MG63 (cell line): Measurements from ENCODE around the gene IFNL2. TPM values are rescaled to one million over a fixed set of nuclear protein-coding genes. Genes with fewer than 3 reads are reported as not detected.
"Not testable (repeated sequence)": the region's sequence is repeated elsewhere in the genome, so short reads cannot be mapped to it uniquely, and the experiment has no call there.

Experiments
- DNase-seq: peaks from one replicate; pipeline ENCODE4 v3.0.0-alpha.2; 2020
- H3K27me3 ChIP-seq: fragments of 250-450 bp; sonication (Bioruptor Pico); 2 replicates; pipeline ENCODE4 v1.5.1; 2020; ENCODE audit warnings: mild to moderate bottlenecking, moderate library complexity
- H3K36me3 ChIP-seq: fragments of 250-450 bp; sonication (Bioruptor Pico); 2 replicates; pipeline ENCODE4 v1.5.1; 2020; ENCODE audit warnings: mild to moderate bottlenecking, moderate library complexity
- H3K4me3 ChIP-seq: fragments of 250-450 bp; sonication (Bioruptor Pico); 2 replicates; pipeline ENCODE4 v1.5.1; 2020; ENCODE audit warnings: mild to moderate bottlenecking, moderate library complexity
- H3K9me3 ChIP-seq: fragments of 250-450 bp; sonication (Bioruptor Pico); 2 replicates; pipeline ENCODE4 v1.5.1; 2020; ENCODE audit warnings: mild to moderate bottlenecking, moderate library complexity
- total RNA-seq: library from RNA; depleted of rRNA; stranded (reverse); fragments of >200 nt; shearing (Covaris generic); gene quantifications from 2 replicates; pipeline ENCODE4 v1.2.3, GENCODE V29; 2014; ENCODE audit warnings: low replicate concordance

IFNL2 gene
- total RNA-seq, 1 experiment from 2014 or later = not detected

DNA sequence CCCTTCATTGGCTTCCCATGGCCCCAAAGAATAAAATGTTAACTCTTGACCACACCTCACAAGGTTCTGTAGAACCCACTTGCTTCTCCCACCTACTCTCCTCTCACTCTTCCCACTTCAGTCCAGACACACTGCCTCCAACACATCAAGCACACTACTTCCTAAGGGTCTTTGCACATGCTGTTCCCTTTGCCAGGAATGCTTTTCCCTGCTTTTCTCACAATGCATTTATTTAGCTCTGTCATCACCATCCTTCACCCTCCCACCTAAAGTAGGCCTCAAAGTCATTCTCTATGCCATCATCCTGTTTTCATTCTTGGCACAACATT lies 36.0 kb downstream of the IFNL2 start:
- no peak for DNase-seq
- H3K27me3 ChIP-seq = peaks cover 7% of the 10 kb centered on the region

DNA sequence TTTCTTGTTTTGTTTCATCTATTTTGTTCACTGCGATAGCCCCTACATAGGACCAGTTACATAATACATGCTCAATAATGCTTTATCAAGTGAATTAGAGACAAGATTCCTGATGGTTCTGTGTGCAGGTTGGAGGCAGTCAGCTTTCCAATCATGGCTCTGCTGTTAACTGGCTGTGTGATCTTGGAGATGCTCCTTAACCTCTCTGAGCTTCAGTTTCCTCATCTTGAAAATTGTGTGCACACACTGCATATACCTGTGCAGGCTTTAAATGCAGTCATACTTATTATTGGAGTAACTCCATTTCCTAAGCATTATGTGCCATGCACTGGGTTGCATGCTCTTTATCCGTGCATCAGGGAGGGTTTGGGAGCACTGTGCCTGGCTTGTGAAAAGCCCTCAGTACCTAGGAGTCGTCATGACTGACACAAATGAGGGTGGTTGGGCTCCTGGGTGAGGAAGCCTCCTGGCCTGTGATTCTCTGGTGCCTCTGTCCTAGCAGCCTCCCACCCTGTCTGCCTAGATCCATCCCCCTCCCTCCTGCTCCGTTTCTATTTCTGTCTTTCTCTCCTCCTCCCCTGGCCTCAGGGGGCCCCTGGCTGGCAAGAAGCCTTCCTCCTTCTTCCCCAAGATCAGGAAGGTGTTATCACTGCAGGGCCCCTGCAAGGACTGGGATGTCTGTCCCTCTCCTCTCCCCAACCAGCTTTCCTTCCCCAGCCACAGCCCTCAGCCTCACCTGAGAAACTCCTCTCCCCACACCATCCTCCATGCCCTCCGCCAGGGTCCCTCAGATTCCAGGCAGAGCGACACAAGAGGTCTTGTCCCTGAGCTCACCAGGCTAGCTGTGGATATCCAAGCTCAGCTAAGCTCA lies 36.7 kb downstream of the IFNL2 start:
- Histone ChIP-seq H3K4me3 (no peak overlapping the region), H3K9me3 (no peaks in the 10 kb centered on the region), H3K27me3 (peaks cover 7% of the 10 kb centered on the region), H3K36me3 (no peaks in the 10 kb centered on the region)
- DNase-seq = no peak

More for the DNA sequence above, 36.0 kb downstream of the IFNL2 start:
- Histone ChIP-seq H3K9me3 (no peaks in the 10 kb centered on the region), H3K36me3 (no peaks in the 10 kb centered on the region), H3K4me3 (no peak overlapping the region)

- peaks cover 7% of the 10 kb centered on the region for H3K27me3 ChIP-seq
- H3K4me3 ChIP-seq = no peak overlapping the region
- DNase-seq = no peak
Observed at GRCh38 chr19:39306075-39306474, 37.9 kb downstream of the IFNL2 start.

DNA sequence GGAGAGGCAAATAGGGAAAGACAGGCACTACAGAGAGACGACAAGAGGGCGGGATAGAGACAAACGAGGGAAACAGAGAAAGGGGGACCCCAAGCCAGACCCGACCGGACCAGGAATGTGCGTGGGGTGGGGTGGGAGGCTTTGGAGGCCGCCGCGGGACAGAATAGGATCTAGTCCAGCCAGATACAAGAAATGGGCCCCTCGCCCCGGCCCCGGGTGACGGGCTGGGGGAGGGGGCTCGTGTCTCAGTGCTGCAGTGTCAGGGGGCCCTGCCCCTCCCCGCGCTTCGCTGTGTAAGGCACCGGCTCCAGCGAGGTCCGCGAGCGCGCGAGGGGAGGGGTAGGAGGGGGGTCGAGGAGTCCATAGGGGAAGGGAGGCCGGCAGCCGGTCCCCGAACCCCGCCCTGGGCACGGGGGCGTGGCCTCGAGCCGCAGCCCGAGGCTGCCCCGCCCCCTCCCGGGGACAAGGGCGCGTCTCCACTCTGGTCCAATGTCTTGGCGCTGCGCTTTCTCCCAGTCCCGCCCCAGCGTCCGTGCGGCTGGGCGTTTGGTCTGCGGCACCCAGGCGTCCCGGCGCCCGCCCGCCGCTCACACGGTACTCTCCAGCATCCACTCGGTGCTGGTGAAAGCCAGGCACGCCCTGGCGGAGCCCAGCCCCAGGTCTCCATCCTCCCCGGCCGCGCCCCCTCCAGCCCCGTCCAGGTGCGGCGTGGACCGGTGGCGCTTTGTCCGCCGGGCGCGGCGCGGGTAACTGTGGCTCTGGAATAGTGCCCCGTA lies 39.0 kb downstream of the IFNL2 start:
- Histone ChIP-seq H3K27me3 (peaks cover 7% of the 10 kb centered on the region; the same call in 1 of the 2 replicates), H3K4me3 (no peak overlapping the region), H3K9me3 (no peaks in the 10 kb centered on the region), H3K36me3 (no peaks in the 10 kb centered on the region)
- DNase-seq = no peak

More at GRCh38 chr19:39306075-39306474, 37.9 kb downstream of the IFNL2 start:
- no peaks in the 10 kb centered on the region for H3K36me3 ChIP-seq
- no peaks in the 10 kb centered on the region for H3K9me3 ChIP-seq

- H3K4me3 ChIP-seq = no peak overlapping the region
- H3K36me3 ChIP-seq = no peaks in the 10 kb centered on the region
- no peaks in the 10 kb centered on the region for H3K9me3 ChIP-seq
- H3K27me3 ChIP-seq = peaks cover 7% of the 10 kb centered on the region; the same call in 1 of the 2 replicates
- DNase-seq = no peak
Observed at GRCh38 chr19:39307822-39308530, 39.8 kb downstream of the IFNL2 start.

GRCh38 chr19:39308531-39309304 lies 40.5 kb downstream of the IFNL2 start:
- H3K9me3 ChIP-seq = no peaks in the 10 kb centered on the region
- no peak for DNase-seq
- peaks cover 4% of the 10 kb centered on the region; the same call in 1 of the 2 replicates for H3K27me3 ChIP-seq
- H3K4me3 ChIP-seq = no peak overlapping the region
- H3K36me3 ChIP-seq = no peaks in the 10 kb centered on the region

DNA sequence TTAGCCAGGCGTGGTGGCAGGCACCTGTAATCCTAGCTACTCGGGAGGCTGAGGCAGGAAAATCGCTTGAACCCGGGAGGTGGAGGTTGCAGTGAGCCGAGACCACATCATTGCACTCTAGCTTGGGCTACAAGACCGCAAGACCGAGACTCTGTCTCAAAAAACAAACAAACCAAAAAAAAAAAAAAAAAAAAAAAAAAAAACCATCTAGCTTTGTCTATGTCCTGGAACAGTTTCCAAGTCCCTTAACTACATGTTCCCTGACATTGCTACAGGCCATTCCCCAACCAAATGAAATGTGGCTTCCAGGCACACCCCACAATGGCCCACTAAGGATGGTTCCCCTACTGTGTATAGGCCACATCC lies 41.1 kb downstream of the IFNL2 start:
- DNase-seq, H3K4me3 ChIP-seq, H3K9me3 ChIP-seq, H3K27me3 ChIP-seq, H3K36me3 ChIP-seq: not testable (repeated sequence)

DNA sequence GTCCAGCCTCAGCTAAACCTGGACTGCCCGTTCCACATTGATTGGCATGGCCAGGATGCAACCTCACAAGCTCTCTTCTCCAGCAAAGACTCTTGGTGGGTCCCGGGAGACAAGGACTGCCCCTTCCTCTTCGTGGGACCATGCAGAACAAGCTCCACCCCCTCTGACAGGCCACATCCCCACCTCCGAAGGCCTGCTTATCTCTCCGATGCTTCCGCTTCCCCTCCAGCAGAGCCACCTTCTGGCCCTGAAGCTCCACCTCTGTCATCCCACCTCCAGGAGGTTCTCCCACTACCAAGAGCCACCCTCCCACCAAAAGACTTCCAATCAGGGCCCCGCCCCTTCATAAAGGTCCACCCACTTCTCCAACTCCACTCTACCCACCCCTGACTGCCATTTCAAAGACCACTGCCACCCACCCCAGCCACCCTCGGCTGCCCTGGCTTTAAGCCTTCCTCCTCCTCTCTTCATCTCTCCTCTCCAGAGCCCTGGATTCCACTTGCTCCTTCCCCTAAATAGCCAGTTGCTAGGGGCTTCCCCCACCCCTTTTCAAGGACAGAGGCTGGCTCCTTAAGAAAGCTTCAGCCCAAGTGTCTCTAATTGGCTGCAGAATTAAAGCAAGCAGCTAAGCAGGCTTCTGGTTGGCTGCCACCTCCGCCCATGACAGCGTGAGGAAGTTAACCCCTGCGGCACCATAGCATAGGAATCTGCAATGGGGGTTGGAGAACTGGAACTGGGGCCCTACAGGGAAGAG lies 42.5 kb downstream of the IFNL2 start:
- Histone ChIP-seq H3K27me3 (no peaks in the 10 kb centered on the region), H3K36me3 (no peaks in the 10 kb centered on the region), H3K9me3 (no peaks in the 10 kb centered on the region), H3K4me3 (no peak overlapping the region)
- no peak for DNase-seq

DNA sequence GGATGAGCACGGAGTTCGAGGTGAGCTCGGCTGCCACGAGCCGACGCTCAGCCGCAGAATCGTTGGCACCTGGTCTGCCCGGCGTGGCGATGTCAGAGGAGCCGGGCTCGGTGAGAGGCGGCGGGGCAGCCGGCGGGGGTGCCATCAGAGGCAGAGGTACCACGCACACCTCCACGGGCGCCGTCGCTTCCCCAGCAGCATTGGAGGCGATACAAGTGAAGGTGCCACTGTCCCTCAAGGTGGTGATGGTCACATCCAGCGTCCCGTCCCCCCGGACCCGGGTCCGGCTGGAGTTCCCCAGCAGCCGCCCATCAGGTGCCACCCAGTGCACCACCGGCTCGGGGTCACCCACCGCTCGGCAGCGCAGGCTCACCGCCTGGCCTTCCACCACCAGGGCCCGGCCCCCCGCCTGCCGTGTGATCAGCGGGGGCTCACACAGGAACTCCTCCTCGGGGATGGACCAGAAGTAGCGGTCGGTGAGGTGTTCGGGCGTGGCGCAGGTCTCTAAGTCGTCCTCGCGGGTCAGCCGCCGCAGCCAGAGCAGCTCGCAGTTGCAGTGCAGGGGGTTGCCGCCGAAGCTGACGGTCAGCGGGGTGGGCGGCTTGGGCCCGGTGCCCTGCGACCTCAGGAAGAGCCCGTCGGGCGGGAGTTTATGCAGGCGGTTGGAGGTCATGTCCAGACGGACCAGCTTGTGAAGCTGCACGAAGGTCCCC lies 46.0 kb downstream of the IFNL2 start:
- no peaks in the 10 kb centered on the region for H3K9me3 ChIP-seq
- no peak overlapping the region for H3K4me3 ChIP-seq
- no peak for DNase-seq

GRCh38 chr19:39315933-39316332 lies 47.7 kb downstream of the IFNL2 start:
- DNase-seq = no peak
- no peak overlapping the region for H3K4me3 ChIP-seq
- H3K27me3 ChIP-seq = no peaks in the 10 kb centered on the region
- no peaks in the 10 kb centered on the region for H3K9me3 ChIP-seq
- H3K36me3 ChIP-seq = 0 out of 2 replicates have a peak, but pooled peaks cover 2% of the 10 kb centered on the region

More for the DNA sequence above, 46.0 kb downstream of the IFNL2 start:
- H3K36me3 ChIP-seq = 0 out of 2 replicates have a peak, but pooled peaks cover 2% of the 10 kb centered on the region
- H3K27me3 ChIP-seq = no peaks in the 10 kb centered on the region

DNA sequence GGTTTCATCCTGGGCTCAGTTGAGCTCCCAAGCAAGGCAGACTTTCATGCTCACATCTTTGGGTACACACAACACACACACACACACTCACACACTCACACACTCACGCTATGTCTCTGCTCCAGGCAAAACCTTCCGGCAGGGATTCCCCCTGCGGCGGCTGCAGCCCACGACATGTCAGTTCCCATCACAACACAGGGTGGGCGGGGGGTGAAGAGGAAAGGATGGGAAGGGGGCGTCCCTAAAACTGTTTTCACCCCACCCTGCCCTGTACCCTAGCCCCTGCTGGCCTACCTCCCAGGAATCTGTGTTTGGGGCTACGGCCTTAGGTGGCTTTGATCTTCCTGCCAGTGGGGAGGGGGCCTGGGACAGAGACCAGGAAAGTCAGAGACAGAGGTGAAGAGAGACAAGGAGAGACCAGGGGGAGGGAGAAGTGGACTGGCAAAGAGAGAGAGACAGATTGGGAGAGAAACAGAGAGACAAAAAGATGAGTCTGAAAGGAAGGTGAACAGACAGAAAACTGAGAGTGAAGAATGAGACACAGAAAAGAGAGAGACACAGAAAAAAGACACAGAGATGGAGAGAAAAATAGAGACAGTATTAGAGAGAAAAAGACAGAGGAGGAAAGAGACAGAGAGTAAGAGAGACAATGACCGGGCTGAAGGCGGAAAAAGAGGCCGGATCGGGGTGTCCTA lies 48.6 kb downstream of the IFNL2 start:
- H3K27me3 ChIP-seq = peaks cover 5% of the 10 kb centered on the region; the same call in 1 of the 2 replicates
- H3K9me3 ChIP-seq = no peaks in the 10 kb centered on the region
- H3K4me3 ChIP-seq = no peak overlapping the region
- no peak for DNase-seq
- 0 out of 2 replicates have a peak, but pooled peaks cover 2% of the 10 kb centered on the region for H3K36me3 ChIP-seq

DNA sequence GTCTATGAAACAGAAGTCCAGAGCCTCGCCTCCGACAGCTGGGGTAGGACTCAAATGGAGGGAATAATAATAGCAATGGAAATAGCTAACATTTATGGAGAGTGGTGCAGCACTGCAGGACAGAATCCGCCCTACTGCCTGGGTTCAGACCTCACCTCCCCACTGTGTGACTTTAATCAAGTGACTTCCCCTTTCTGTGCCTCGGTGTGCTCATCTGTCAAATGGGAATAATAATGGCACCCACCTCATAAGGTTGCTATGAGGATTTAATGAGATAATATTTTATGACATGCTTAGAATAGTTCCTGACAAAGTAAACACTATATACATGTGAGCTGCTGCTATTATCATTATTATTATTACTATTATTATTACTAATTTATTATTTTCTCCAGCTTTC lies 49.3 kb downstream of the IFNL2 start:
- DNase-seq = no peak
- Histone ChIP-seq H3K27me3 (peaks cover 5% of the 10 kb centered on the region; the same call in 1 of the 2 replicates), H3K36me3 (0 out of 2 replicates have a peak, but pooled peaks cover 2% of the 10 kb centered on the region), H3K4me3 (no peak overlapping the region), H3K9me3 (no peaks in the 10 kb centered on the region)

GRCh38 chr19:39318071-39318470 lies 49.9 kb downstream of the IFNL2 start:
- DNase-seq = no peak
- no peaks in the 10 kb centered on the region for H3K9me3 ChIP-seq
- H3K4me3 ChIP-seq = no peak overlapping the region
- peaks cover 5% of the 10 kb centered on the region; the same call in 1 of the 2 replicates for H3K27me3 ChIP-seq
- 0 out of 2 replicates have a peak, but pooled peaks cover 2% of the 10 kb centered on the region for H3K36me3 ChIP-seq

GRCh38 chr19:39318690-39319089 lies 50.5 kb downstream of the IFNL2 start:
- no peak for DNase-seq
- H3K9me3 ChIP-seq = no peaks in the 10 kb centered on the region
- 0 out of 2 replicates have a peak, but pooled peaks cover 2% of the 10 kb centered on the region for H3K36me3 ChIP-seq
- H3K27me3 ChIP-seq = peaks cover 5% of the 10 kb centered on the region; the same call in 1 of the 2 replicates
- no peak overlapping the region for H3K4me3 ChIP-seq
